NCI-H226 (cell line): ENCODE measurements around the gene TMEM145.

ENCODE experiments used
- DNase-seq: peaks from one replicate; pipeline ENCODE4 v3.0.0-alpha.2; 2015

The TMEM145 gene

DNA sequence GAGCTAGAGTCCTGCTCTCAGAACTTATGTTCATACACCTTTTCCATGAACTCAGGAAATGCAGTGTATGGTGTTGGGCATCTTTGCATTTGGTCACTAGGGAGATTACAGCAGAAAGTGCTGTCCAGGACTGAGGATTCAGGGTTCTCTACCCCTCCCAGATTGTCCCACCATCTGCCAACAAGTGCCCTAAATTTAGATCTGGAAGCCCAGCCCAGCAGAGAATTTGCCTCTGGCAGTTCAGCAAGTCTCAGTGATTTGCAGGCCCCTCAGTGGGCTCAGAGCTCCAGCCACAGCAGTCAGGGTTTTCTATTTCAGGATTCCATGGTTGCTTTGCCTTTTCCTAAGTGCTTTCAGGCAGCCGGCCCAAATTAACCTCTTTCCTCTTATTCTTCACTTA lies 53.6 kb downstream of the TMEM145 start:
- no peak for DNase-seq

DNA sequence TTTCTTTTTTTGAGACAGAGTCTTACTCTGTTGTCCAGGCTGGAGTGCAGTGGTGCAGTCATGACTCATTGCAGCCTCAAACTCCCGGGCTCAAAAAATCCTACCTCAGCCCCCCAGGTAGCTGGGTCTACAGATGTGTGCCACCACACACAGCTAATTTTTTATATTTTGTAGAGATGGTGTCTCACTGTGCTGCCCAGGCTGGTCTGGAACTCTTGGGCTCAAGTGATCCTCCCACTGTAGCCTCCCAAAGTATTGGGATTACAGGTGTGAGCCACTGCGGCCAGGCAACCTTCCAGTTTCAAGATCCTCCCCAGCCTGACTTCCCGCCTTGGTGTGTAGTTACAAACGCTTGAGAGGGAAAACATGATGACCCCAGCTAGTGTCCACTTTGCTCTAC lies 54.8 kb downstream of the TMEM145 start:
- DNase-seq = no peak

DNA sequence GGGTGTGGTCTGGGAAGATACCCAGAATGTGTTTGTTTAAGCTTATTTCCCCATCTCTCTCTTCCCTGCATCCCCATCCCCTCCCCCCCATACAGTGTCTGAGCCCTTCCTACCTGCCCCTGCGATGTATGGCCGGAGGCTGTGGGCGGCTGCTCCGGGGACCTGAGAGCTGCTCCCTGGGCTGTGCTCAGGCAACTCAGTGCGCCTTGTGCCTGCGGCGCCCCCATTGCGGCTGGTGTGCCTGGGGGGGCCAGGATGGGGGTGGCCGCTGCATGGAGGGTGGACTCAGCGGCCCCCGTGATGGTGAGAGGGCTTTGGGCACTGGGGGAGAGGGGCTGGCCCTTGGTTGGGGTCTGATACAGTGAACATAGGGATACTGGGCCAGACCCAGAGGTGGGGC lies 55.3 kb downstream of the TMEM145 start:
- no peak for DNase-seq

DNA sequence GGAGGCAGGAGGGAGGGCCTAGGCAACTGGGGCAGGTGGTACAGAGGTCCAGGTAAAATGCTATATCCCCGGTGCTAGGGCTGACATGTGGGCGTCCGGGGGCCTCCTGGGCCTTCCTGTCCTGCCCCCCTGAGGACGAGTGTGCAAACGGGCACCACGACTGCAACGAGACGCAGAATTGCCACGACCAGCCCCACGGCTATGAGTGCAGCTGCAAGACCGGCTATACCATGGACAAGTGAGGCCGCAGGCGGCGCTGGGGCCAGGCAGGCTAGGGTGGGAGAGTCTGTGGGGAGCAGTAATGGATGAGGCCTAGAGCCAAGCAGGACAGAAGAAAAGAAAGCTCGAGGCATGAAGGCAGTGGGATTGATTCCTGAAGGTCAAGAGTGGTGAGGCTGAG lies 55.7 kb downstream of the TMEM145 start:
- DNase-seq = no peak

DNA sequence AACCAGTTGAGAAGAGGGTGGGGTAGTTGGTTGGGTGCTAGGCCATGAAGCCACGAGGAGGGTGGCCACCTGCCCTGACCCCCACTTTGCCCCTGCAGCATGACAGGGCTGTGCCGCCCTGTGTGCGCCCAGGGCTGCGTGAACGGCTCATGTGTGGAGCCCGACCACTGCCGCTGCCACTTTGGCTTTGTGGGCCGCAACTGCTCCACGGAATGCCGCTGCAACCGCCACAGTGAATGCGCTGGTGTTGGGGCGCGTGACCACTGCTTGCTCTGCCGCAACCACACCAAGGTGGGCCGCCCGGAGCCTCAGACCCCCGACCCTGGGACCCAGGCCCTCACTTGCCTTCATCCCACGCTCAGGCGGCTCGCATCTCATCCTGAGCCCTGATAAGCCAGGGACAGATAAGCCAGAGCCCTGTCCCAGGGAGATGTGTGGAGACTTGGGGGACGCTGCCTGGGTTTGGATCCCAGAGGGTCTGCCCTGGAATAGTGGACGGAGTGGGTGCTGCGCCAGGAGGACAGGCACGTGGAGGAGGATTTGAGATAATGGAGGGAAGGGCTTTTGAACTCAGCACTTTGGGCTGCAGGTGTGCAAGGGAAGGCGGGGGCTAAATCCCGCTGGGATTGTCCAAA lies 56.4 kb downstream of the TMEM145 start:
- no peak for DNase-seq

DNA sequence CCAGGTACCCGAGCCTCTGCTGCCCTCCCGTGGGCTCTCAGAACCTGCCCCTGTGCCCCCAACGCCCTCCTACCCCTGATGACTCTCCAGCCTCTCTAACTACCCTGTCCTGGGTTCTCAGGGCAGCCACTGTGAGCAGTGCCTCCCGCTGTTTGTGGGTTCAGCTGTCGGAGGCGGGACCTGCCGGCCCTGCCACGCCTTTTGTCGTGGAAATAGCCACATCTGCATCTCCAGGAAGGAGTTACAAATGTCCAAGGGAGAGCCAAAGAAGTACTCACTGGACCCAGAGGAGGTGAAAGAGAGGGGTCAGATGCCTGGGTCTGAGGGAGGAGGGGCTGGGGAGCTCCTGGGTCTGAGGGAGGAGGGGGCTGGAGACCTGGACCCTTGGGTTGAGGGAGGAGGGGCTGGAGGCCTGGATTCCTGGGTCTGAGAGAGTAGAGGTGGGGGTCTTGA lies 57.0 kb downstream of the TMEM145 start:
- no peak for DNase-seq

DNA sequence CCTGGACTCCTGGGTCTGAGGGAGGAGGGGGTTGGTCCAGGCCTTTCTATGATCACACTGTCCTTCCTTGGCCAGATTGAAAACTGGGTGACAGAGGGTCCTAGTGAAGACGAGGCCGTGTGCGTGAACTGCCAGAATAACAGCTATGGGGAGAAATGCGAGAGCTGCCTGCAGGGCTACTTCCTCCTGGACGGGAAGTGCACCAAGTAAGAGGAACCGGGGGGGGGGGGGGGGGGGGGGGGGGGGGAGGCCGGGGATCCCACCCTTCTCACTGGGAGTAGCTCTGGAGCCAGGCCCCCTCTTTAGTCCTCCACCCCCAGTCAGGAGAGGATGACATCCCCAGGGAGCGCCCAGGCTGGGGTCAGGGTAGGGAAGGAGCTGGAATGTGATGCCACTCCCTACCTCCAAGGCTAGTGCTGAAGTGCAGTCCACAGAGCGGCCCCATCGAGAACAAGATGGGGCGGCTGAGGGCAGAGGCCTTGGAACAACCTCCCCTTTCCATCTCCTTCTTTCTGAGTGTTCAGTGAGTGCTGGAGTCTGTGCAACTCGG lies 57.6 kb downstream of the TMEM145 start:
- no peak for DNase-seq
